ENCODE measurements around the gene CACNA1C. TPM values are rescaled to one million over a fixed set of nuclear protein-coding genes. Genes with fewer than 3 reads are reported as not detected.

CACNA1C gene
- total and polyA plus RNA-seq, 10 of the 15 experiments (the other 5 are each of a cell fraction or from before 2014, with no cell fraction given): under 0.01 to 0.15 (median 0.09) TPM; not detected in 5

- TF ChIP-seq SMAD5 (IDR thresholded peaks at IDR 0.05; ENCODE audit: low read depth): no peak
- no peak for TF ChIP-seq MTA3 (IDR thresholded peaks at IDR 0.05; ENCODE audit: borderline replicate concordance, low read length)
Observed at GRCh38 chr12:2510045-2510444, 457.3 kb downstream of the CACNA1C start (continued).

- Histone ChIP-seq H3K79me2 (ENCODE audit: control insufficient read depth, insufficient read depth, low read length) (no peaks in the 10 kb centered on the region), H3K4me1 (ENCODE audit: control insufficient read depth, insufficient read depth, low read length) (no peaks in the 10 kb centered on the region), H3K4me3 (no peak overlapping the region), H3K27me3 (replicated peaks in 1 of 2; ENCODE audit: control insufficient read depth in 2 of 2, insufficient read depth in 2 of 2, low read length in 1 of 2) (peaks cover 0 to 3% of the 10 kb centered on the region in 2 experiments; a peak in 1 of 4 replicates), H3K9ac (ENCODE audit: control insufficient read depth, insufficient read depth, low read length) (no peak overlapping the region), H3K4me2 (ENCODE audit: control insufficient read depth, insufficient read depth) (no peak overlapping the region), H4K20me1 (ENCODE audit: control insufficient read depth, insufficient read depth) (no peaks in the 10 kb centered on the region), H3K27ac (ENCODE audit: control insufficient read depth, insufficient read depth) (no peak overlapping the region), H2AFZ (ENCODE audit: control insufficient read depth, low read depth, low read length) (no peak overlapping the region), H3K9me3 (replicated peaks; ENCODE audit: control insufficient read depth, insufficient read depth, low read length) (no peaks in the 10 kb centered on the region), H3K36me3 (ENCODE audit: control insufficient read depth in 2 of 2, insufficient read depth in 2 of 2, low read length in 1 of 2) (no peaks in the 10 kb centered on the region)
- RAD21 ChIA-PET (ENCODE audit: unreplicated experiment): no interaction called here
- intact Hi-C loops (cut with micrococcal nuclease; ENCODE audit: unreplicated experiment): no loop called here
- SMC1A ChIA-PET (ENCODE audit: uncharacterized antibody, unreplicated experiment): no interaction called here
- 52% methylated on average over 11 of the region's 11 CpGs for WGBS (ENCODE audit: insufficient coverage, insufficient replicate concordance, low lambda C conversion rate, missing lambda C conversion rate)
- POLR2A ChIA-PET: no interaction called here
- in situ Hi-C loops (cut with MboI): no loop called here
- no peak for ATAC-seq
- no peak for FAIRE-seq
- BruUV-seq (replicated peaks): no TSS peak
- DNase-seq (ENCODE audit: low read depth, low spot score): no peak
- CTCF ChIA-PET: no interaction called here
- TF ChIP-seq IRF5 (IDR thresholded peaks at IDR 0.05; ENCODE audit: borderline replicate concordance) (no peak), WRNIP1 (IDR thresholded peaks at IDR 0.05; ENCODE audit: borderline replicate concordance, low read depth, low read length) (no peak), TCF12 (IDR thresholded peaks at IDR 0.05; ENCODE audit: low read depth, low read length) (no peak), KDM1A (IDR thresholded peaks at IDR 0.05; ENCODE audit: borderline replicate concordance) (no peak), ZNF687 (IDR thresholded peaks at IDR 0.05) (no peak), NR2F1 (conservative IDR thresholded peaks at IDR 0.05) (no peak), BCL11A (IDR thresholded peaks at IDR 0.05; ENCODE audit: low read depth, low read length) (no peak), MEF2B (IDR thresholded peaks at IDR 0.05; ENCODE audit: partially characterized antibody, poor library complexity, severe bottlenecking) (no peak), RELA (IDR thresholded peaks at IDR 0.05; ENCODE audit: borderline replicate concordance, partially characterized antibody) (no peak), BCL3 (IDR thresholded peaks at IDR 0.05; ENCODE audit: borderline replicate concordance, insufficient read depth, low read depth, low read length, poor library complexity, severe bottlenecking) (no peak), CHD1 (IDR thresholded peaks at IDR 0.05; ENCODE audit: low read depth, low read length) (no peak), PML (IDR thresholded peaks at IDR 0.05; ENCODE audit: low read length) (no peak), PKNOX1 (IDR thresholded peaks at IDR 0.05) (no peak)
Observed at GRCh38 chr12:2513141-2514037, 460.6 kb downstream of the CACNA1C start.

Data from GM12878 (cell line).